NCI-H226 (cell line): Measurements from ENCODE around the gene EPB41L1.
A peak's percentile ranks its signal among the peaks of the same experiment; 100 is the strongest.
"Not testable (repeated sequence)": the region's sequence is repeated elsewhere in the genome, so short reads cannot be mapped to it uniquely, and the experiment has no call there.

Experiments used
- DNase-seq: peaks from one replicate; pipeline ENCODE4 v3.0.0-alpha.2; 2015

EPB41L1 gene

DNA sequence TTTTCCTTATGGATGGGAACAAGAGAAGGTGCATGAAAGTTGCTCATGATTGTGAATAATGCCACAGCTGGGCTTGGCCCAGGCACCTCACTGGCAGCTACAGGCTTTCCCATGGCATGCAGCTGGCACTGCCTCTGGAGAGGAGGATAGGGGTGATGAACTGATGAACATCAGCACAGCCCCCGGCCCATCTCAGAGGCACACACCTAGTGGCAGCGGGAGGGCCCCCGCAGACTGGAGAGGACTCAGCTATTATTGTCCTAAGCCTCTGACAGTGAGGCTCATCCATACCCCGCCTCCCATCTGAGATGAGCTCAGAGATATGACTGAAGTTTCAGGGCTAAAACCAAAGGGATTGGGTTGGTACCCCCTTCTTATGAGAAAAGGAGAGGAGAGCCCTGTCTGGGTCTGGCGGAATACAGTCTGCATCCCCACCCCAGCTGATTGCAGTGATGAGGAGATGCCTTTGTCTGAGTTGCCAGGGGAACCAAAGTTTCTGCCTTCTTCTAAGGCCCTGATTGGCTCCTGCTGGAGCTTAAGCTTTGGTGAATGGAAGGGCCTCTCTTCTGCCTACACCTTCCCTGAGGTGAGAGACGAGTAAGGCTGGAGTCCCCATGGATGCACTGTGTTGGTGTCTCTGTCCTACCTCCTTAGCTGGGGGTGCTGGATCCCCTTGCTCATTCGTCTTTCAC is 27.6 kb upstream of the EPB41L1 start:
- DNase-seq = no peak

DNA sequence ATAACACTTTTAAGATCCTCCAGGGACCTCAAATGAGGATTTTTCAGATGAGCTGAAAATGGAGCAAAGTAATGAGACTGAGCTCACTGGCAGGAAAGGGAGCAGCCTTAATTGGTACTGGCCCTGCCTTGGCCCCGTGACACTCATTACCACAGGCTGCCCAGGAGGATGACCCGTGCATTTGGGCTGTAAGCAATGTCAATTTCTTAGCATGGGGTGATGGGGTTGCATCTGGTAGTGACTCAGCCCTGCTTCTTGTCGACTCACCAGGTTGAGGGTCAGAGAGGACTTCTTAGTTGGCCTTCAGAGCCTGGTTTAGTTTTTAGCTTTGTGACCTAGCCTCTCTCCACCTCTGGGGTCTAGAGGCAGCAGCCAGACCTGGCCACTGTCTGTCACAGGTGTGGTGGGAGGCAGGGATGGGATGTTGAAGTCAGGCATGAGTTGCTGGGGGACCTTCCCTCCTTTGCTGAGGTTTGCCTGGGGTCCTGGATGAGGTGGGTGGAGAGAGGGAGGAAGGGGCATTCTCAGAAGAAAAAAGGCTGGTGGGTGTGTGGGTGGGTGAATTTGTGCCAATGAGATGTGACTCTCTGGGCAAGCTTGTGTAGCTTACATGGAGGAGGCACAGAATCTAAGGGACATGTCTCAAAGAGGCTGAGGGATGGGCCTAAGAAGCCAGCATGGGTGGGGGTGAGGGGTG is 25.9 kb upstream of the EPB41L1 start:
- DNase-seq = peak; percentile 41

DNA sequence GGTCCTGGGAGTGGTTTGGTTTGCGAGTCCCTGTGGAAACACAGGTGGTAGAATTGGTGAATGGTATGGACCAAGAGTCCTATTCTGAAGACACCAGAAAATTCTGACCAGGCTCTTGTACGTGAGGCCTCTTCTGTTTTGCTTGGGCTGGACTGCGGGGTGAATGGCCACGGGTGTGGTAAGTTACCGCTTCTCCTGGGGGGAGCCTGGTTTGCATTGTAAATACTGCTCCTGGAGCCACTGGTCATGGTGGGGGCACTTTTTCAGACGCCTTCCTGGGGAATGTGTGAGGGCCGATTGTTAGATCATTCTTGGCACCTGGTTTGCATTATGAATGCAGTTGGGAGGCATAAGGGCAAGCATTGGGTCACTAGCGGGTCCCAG is 25.4 kb upstream of the EPB41L1 start:
- no peak for DNase-seq

DNA sequence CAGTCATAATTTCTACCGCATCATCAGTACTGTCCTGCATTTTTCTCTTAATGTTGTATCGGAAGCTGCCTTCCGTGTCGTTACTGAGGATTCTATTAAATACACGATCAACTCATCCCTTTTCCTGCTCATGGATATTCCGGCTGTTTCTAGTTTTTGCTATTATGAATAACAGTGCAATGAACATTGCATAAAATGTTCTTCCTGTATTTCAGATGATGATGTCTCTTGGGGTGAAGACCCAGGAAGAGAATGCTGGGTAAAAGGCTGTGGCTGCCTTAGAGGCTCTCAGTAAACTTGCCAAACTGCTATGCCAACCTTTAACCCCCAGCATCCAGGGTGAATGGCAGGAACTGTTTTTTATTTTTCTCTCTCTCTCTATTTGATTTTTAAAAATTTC is 24.1 kb upstream of the EPB41L1 start:
- DNase-seq = no peak

DNA sequence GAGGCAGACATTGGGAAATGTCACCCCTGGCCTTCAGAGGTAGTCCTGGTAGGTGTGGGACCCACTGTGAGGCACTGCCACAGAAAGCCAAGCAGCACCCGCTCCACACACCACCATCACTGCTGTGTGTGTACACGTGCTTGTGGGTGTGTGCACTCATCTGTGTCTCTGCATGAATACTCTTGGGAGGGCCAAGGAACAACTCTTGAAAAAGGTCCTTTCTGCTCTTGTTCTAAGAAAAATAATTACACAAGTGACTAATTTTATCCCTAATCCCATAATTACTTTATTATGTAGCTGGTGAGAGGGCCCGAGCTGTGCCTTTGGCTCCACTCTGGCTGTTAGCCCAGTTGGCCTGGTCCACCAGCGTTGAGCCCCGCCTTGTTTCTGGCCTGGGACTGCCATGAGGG is 21.7 kb upstream of the EPB41L1 start:
- DNase-seq = no peak

DNA sequence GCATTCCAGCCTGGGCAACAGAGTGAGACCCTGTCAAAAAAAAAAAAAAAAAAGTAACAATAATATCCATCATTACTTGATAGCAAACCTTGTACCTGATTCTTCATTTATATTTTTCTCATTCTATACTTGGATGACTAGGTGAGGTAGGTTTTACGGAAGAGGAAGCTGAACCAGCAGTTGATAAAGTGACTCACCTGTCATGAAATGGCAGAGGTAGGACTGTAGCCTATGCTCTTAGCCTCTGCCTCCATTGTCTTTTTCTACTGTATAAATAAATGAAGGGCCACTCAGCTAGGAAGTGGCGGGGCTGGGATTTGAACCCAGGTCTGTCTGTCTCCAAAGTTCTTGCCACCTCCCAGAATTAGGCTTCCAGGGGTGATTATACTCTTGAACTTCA is 20.7 kb upstream of the EPB41L1 start:
- no peak for DNase-seq

DNA sequence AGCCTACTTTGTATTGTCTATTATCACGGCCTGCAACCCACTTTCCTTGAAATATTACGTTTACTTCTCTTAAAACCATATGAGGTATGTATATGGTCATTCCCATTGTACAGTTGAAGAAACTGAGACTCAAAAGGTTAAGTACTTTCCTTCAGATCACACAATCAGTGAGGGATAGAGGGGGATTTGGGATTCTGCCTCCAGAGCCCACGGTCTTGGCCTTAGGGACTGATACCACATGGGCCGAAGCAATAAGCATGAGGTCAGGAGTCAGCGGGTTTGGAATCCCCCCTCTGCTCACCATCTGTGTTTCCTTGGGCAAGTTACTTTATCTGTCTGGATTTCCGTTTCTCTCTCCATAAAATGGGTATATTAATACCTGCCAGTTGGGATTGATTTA is 19.4 kb upstream of the EPB41L1 start:
- DNase-seq = no peak

DNA sequence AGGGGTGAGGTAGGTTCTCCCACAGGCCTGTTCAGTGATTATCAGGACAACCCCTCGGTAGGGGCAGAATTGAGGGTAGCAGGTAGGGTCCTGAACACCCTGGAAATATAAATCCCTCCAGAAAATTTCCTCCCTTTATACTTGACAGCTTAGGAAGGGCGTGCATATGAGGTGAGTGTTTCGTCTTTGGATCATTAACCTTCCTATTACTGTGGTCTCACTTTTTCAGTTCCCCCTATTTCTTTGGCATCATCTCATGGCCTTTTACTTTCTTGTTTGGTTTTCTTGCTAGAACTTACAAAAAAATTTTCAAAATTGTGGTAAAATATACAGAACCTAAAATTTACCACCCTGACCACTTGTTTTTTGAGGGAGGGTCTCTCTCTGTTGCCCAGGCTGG is 18.7 kb upstream of the EPB41L1 start:
- no peak for DNase-seq

DNA sequence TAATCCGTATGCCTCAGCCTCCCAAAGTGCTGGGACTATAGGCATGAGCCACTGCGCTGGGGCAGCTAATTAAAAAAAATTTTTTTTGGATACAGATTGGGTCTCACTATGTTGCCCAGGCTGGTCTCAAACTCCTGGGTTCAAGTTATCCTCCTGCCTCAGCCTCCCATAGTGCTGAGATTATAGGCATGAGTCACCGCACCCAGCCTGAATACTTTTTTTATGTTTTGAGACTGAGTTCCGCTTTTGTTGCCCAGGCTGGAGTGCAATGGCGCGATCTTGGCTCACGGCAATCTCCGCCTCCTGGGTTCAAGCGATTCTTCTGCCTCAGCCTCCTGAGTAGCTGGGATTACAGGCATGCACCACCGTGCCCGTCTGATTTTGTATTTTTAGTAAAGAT is 17.2 kb upstream of the EPB41L1 start:
- DNase-seq = not testable (repeated sequence)

DNA sequence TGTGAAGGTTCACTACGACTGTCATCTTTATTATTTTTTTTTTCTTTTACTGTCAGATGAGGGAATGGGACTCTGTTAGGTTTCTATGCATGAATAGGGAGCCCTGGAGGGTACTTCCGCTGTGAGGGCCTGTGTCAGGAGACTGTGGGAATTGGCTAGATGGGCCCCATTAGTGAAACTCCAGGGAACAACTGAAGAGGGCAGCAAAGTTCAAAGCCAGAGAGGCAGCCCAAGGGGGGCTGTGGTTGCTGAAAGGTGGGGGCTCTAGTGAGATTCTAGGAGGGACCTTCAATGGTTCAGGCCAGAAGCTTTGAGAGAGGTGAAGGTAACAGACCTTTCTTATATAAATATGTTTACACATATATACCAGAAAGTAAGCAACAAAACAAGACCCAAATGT is 13.2 kb upstream of the EPB41L1 start:
- no peak for DNase-seq

DNA sequence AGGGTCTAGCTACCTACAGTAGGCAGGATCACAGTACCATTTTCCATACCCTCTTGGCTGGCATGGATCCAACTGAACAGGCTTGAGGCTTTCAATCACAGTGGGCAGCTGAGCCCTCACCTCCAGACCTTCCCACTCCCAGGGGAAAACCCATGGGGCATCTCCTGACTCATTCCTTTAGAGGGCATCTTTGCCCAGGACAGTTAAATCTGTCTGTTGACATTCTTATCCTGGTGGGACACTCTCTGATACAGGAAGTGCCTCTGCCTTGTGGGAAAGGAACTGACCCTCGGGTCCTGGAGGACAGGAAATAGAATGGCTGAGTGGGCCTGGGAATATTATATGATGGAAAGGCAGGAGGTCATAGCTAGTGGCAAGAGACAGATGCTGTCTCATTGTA is 10.2 kb upstream of the EPB41L1 start:
- DNase-seq = no peak

DNA sequence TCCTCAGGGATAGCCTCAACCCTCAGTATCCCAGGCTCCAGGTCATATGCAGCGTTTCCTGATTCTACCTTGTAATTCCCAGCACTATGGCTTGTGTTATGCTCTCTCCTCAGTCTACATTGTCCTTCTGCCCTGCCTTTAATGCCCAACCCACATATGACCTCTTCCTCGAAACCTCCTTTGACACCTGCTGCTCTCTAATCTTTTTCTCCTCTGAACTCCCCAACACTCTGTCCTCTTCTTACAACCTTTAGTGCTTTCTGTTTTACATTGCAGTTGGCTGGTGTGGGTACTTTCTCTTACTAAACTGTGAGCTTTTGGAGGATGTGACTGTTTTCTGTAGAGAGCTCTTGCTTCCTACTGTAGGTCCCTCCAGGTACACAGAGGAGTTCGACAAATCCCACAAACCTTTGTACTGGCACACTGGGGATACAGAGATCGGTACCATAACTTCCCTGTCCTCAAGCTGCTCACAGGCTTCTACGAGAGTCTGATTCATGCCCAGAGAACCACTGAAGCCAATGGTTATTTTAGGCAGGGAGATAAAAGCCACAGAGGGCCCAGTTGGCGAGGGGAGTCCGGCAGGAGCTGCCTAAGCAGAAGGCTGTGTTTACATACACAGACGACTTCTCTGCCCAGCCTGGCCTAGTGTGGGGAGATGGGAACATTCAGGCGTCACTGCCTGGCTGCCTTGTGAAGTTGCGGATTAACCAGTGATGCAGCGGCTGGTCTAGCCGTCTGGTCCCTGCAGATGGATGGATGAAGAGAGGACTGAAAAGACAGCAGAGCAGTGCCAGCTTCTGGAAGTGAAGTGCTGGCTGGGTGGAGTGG is 8.4 kb upstream of the EPB41L1 start:
- no peak for DNase-seq

DNA sequence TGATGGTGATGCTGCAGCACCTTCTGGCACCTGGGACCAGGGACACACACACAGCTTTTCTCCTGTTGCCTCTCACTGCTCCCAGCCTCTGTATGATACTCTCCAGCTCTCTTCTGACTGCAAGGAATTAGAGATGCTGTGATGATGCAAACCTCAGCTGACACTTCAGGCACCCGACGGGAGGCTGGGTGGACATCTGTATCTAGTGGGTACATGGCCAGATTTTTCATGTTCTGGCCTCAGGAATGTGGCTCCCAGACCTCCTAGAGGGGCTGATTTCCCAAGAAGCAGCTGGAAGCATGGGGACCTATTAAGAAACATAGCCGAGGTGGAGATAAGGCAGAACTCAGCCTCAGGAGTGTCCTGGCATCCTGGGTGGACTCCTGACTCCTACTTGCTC is 6.8 kb upstream of the EPB41L1 start:
- peak; percentile 53 for DNase-seq

DNA sequence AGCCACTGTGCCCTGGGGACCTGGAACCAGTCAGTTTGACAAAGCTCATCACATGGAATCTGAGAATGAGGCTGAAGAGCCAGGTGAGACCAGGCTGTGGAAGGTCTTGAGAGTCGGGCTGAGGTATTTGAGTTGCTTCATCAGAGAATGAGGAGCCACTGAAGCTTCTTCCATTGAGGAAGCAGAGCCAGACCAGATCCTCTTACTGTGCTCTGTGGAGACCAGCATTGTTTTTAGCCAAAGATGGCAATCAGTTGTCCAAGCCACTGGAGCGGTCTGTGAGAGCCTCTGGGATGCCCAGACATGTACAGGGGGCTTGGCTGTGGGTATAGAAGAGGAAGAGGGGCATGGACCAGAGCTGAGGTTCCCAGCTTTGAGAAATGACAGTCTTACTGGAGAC is 6.1 kb upstream of the EPB41L1 start:
- no peak for DNase-seq

DNA sequence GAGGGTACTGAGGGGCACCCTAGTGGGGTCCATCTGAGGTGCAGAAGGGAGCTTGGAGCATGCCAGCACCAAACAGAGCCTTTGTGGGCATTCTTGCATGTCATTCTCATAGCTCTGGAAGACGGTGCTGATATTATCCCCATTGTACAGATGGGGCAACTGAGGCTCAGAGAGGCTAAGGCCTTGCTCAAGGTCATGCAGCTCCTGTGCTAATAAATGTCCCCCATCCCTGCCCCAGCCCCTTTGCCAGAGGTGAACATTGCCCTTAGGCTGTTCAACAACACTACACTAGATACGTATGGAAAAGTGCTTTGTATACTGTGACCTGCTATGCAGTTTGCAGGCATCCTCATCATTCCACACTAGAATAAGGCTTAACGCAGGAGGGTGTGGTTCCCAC is 5.5 kb upstream of the EPB41L1 start:
- no peak for DNase-seq

DNA sequence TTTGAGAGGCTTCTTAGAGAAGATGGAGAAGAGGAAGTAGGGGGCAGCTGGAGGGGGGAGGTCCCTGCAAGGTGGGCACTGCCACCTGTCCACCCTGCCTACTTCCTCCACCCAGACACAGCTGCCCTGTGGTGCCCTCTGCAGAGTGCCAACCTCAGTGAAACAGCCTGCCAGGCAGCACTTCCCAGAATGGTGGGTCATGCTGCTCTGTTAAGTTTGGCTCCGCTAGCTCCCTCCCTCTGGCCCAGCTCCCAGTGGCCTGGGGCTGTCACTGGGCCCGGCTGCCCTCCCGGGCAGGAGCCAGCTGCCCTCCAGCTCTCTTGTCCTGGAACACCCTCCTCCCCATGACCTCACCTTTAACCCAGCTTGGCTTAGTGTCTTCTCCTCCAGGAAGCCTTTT is 5.1 kb upstream of the EPB41L1 start:
- DNase-seq = no peak

DNA sequence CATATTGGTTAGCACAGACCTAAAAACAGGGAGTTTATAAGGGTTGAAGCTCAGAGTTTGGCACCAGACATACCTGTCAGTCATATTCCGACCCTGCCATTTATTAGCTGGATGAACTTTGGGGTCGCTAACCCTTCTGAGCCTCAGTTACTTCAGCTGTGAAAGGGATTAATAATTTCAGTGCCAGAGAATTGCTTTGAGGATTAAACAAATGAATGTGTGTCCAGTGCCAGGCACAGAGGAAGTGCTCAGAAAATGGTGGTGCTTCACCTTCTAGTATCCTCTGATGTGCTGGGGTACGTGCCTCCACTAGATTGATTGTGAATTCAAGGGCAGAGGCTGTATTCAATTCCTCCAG is 4.1 kb upstream of the EPB41L1 start:
- DNase-seq = no peak

DNA sequence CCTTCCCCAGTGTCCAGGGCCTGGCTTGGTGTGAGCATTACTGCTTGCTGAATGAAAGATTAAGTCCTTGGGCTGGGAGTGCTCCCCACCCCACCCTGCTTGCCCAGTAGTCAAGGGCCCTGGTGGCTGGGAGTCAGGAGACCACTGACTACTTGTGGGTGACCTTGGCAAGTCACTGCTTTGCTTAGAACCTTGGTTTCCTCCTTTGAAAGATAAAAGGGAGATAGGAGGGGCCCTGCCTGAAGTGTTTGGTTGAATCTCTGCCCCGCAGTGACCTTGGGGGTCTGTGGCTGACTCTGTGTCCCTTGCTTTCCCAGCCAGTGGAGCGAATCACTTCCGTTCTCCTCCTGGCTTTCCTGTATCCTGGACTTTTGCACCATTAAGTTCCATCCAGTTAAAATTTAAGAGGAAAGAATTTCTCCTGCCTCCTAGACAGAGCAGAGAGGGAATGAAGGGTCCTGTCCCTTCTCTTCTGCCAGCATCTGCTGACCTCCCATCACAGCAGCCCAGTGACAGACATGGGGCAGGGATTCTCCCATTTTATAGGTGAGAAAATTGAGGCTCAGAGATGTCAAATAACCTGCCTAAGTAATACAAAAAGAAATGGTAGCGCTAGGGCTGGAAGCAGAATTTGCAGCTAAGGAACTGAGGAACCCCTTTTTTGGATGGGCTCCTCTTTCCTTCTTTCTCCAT is 3.5 kb upstream of the EPB41L1 start:
- DNase-seq = no peak

DNA sequence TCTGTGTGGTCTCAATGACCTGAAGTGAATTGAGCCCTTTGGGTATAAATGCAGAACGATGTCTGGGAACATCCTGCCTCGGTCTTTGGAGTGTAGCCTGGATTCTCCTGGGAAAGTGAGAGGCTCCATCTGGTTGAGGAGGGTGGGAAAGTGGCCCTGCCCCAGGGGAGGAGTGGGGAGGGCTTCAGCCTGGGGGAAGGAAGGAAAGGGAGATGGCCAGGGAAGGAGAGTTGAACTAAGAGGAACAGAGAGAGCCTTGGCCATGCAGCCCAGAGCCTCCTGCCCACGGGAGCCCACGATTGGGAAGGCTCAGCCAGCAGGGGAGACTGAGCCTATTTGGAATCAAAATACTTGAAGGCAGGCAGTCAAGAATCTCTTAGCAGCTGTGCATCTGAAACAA is 2.3 kb upstream of the EPB41L1 start:
- DNase-seq = no peak

DNA sequence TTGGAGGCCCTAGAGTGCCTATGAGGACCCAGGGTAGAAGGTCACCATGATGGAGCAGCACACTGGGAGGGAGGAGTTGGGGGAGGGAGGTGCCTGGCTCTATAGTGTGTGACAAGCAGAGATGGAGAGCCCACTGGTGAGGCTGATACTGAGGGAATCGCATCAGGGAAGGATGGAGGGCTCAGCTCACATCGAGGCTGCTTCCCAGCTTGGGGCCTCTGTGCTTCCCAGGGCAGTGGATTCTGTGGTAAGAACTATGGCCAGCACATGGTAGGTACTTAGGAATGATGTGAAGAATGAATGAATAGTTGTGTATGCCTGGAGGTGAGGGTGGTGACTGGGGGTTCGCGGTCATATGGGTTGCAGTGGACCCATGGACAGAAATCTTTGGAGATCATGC is 1.3 kb upstream of the EPB41L1 start:
- no peak for DNase-seq

DNA sequence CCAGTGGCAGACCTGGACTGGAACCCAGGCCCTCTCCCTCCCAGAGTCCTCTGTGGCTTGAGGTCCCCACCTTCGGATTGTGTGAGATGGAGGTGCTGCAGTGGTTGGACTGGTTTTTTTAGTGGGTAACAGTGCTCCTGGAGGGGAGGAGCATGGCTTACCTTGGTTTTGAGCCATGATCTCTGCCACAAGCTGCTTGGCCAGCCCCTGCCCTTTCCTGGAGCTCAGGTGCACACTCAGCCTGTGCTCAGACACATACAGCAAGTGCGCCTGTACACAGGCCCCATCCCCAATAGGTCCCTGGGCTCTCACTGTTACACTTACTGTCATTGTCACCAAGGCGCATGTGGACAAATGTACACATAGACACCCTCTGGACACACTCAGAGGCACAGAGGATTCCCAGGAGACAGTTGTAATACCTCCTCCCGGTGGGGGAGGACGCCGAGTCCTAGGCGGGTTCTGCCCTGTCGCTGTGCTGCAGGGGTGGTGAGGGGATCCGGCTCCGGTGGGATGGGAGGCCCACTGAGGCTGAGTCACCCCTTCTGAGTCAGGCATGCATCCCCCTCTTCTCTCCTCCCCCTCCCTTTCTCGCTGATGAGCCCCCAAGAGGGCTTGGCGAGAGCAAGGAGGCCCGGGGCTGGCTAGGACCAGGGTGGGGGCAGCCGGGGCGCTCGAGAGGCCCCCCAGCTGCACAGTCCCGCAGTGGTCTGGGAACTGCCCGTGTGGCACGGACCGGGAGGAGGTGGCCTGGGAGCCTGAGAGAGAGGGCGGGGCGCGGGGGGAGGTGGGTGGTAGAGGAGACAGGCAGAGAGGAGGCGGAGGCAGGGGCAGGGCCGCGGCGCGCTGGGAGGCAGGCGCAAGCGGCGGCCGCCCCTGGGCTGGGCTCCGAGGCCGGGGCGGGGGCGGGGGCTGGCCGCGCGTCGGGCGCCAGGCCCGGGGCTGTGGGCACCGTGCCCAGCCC is 522 bp upstream of the EPB41L1 start:
- DNase-seq = peak; percentile 59

DNA sequence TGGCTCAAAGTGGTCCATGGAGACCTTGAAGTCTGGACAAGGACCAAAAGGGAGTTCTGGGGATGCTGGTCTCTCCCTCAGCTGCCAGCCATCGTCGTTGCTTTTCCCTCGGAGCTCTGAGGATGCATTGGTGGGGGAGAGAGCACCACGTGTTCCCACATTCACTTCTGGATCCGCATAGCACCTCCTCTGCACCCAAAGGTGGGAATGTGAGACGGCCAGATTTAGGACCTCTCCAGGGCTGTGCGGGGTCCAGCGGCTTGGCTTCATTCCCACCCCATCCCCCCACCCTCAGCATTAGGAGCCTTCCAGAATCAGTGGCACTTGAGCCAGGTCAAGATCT is 1.1 kb downstream of the EPB41L1 start:
- no peak for DNase-seq

DNA sequence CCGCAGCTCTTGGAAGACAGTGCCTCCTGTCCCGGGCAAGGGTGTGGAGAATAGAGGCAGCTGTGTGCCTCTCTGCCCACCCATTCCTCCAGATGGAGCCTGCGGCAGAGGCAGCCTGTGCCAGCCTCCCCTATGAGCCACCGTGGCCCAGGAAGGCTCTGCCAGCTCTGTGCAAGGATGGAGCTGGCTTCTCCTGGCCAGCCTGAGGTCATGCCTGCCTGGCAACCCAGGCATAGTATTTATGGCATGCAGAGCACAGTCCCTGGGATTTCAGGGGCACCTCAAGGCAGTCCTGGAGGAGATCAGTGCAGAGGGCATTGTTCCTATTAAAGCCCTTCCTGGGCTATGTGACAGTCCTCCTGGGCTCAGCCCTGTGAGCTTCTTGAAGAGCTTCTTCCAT is 1.5 kb downstream of the EPB41L1 start:
- no peak for DNase-seq
